ENCODE results near the gene FLNB. TPM values are rescaled to one million over a fixed set of nuclear protein-coding genes. Genes with fewer than 3 reads are reported as not detected.

Gene FLNB
- total RNA-seq, 1 experiment from 2014 or later = 127 TPM

GRCh38 chr3:58164199-58164879 lies 156.1 kb downstream of the FLNB start:
- Mint-ChIP-seq H3K9me3 (no peaks in the 10 kb centered on the region), H3K27ac (peak overlapping the region; percentile 62; the same call in 1 of the 2 replicates), H3K4me3 (no peak overlapping the region), H3K4me1 (no peaks in the 10 kb centered on the region), H3K36me3 (peaks cover 61% of the 10 kb centered on the region), H3K27me3 (ENCODE audit: low read depth) (no peaks in the 10 kb centered on the region)
- ChIA-PET CTCF (interaction anchor here (1.2 to 4.0 kb wide), 5 partner anchors 10 to 156 kb away, joined by 5 to 57 read pairs (median 18); partner anchors contain the start of genes FLNB, HTD2 and RPP14), POLR2A (no interaction called here)
- TF ChIP-seq ZNF425 (CRISPR knock-in tag; conservative IDR thresholded peaks at IDR 0.05) (no peak), FOXP1 (CRISPR knock-in tag; IDR thresholded peaks at IDR 0.05; ENCODE audit: borderline replicate concordance) (no peak), OVOL2 (CRISPR knock-in tag; IDR thresholded peaks at IDR 0.05; ENCODE audit: borderline replicate concordance) (no peak), MXD4 (CRISPR knock-in tag; IDR thresholded peaks at IDR 0.05; ENCODE audit: borderline replicate concordance) (no peak), E2F5 (CRISPR knock-in tag; IDR thresholded peaks at IDR 0.05) (no peak), AFF4 (CRISPR knock-in tag; IDR thresholded peaks at IDR 0.05; ENCODE audit: borderline replicate concordance) (no peak), ZNF281 (CRISPR knock-in tag; IDR thresholded peaks at IDR 0.05) (no peak), SMAD3 (CRISPR knock-in tag; IDR thresholded peaks at IDR 0.05; ENCODE audit: borderline replicate concordance) (no peak), ZNF671 (CRISPR knock-in tag; IDR thresholded peaks at IDR 0.05) (no peak), ZNF263 (CRISPR knock-in tag; IDR thresholded peaks at IDR 0.05; ENCODE audit: low read depth) (no peak), STAT6 (CRISPR knock-in tag; conservative IDR thresholded peaks at IDR 0.05; ENCODE audit: low read depth) (no peak), ZNF396 (CRISPR knock-in tag; IDR thresholded peaks at IDR 0.05; ENCODE audit: borderline replicate concordance) (no peak), FOXJ3 (CRISPR knock-in tag; IDR thresholded peaks at IDR 0.05; ENCODE audit: borderline replicate concordance) (no peak), ARID4B (CRISPR knock-in tag; IDR thresholded peaks at IDR 0.05; ENCODE audit: borderline replicate concordance) (no peak), JUN (CRISPR knock-in tag; IDR thresholded peaks at IDR 0.05) (no peak), ZNF423 (CRISPR knock-in tag; IDR thresholded peaks at IDR 0.05) (no peak), ZNF232 (CRISPR knock-in tag; IDR thresholded peaks at IDR 0.05) (no peak), ATF1 (CRISPR knock-in tag; IDR thresholded peaks at IDR 0.05) (no peak)
- no peak for ATAC-seq
- DNase-seq (ENCODE audit: low spot score) = no peak
